CD4-positive, alpha-beta T cell treated with Interleukin-17A for 1 hour (primary cell): ENCODE data around the gene ADIPOR2.
"Not testable (repeated sequence)": the region's sequence is repeated elsewhere in the genome, so short reads cannot be mapped to it uniquely, and the experiment has no call there.

Experiments
- DNase-seq: peaks from one replicate; pipeline ENCODE4 v3.0.0-alpha.2; 2020

ADIPOR2 gene

GRCh38 chr12:1815814-1816729 lies 125.2 kb downstream of the ADIPOR2 start:
- no peak for DNase-seq

- no peak for DNase-seq
Measured at GRCh38 chr12:1816730-1817348, 126.0 kb downstream of the ADIPOR2 start.

- DNase-seq = not testable (repeated sequence)
Measured at GRCh38 chr12:1817928-1818327, 127.1 kb downstream of the ADIPOR2 start.

GRCh38 chr12:1819050-1819449 lies 128.2 kb downstream of the ADIPOR2 start:
- DNase-seq = no peak

GRCh38 chr12:1819571-1819970 lies 128.7 kb downstream of the ADIPOR2 start:
- DNase-seq = no peak

GRCh38 chr12:1820191-1820895 lies 129.5 kb downstream of the ADIPOR2 start, which contains the start of gene LRTM2:
Gene LRTM2, plus strand, starts transcription at chr12:1820565. Its CDS starts 7,584 bp downstream, at chr12:1828149.
- no peak for DNase-seq

GRCh38 chr12:1820896-1821291 lies 130.0 kb downstream of the ADIPOR2 start:
- DNase-seq = no peak

- no peak for DNase-seq
Measured at GRCh38 chr12:1821805-1822204, 130.9 kb downstream of the ADIPOR2 start.

GRCh38 chr12:1822699-1823098 lies 131.8 kb downstream of the ADIPOR2 start:
- no peak for DNase-seq

GRCh38 chr12:1823237-1823636 lies 132.4 kb downstream of the ADIPOR2 start:
- DNase-seq = no peak

GRCh38 chr12:1825382-1826102 lies 134.7 kb downstream of the ADIPOR2 start:
- no peak for DNase-seq

- DNase-seq = no peak
Measured at GRCh38 chr12:1826401-1826800, 135.5 kb downstream of the ADIPOR2 start.

- DNase-seq = no peak
Measured at GRCh38 chr12:1826867-1827705, 136.2 kb downstream of the ADIPOR2 start.

GRCh38 chr12:1827826-1828805 lies 137.2 kb downstream of the ADIPOR2 start:
- no peak for DNase-seq

- no peak for DNase-seq
Measured at GRCh38 chr12:1828856-1829255, 138.0 kb downstream of the ADIPOR2 start.

GRCh38 chr12:1829306-1829900 lies 138.5 kb downstream of the ADIPOR2 start:
- DNase-seq = no peak

GRCh38 chr12:1830401-1830845 lies 139.6 kb downstream of the ADIPOR2 start:
- DNase-seq = no peak

- DNase-seq = no peak
Measured at GRCh38 chr12:1830981-1831963, 140.4 kb downstream of the ADIPOR2 start.
